H1 (cell line): ENCODE results near the gene RASAL1. TPM values are rescaled to one million over a fixed set of nuclear protein-coding genes. Genes with fewer than 3 reads are reported as not detected.

Experiments
- CTCF ChIA-PET: fragments of 300-600 bp; sonication (Branson Sonifier 250); formaldehyde crosslinking; loops from one replicate; lab custom pipeline; 2021; ENCODE audit not compliant: partially characterized antibody; lab: Charles Lee
- POLR2A ChIA-PET: fragments of 300-600 bp; sonication (Branson Sonifier 250); formaldehyde crosslinking; loops from one replicate; lab custom pipeline; 2021; ENCODE audit warnings: inconsistent platforms; ENCODE audit not compliant: partially characterized antibody; lab: Charles Lee
- DNase-seq, 2 experiments: peaks; one replicate each; pipeline versions ENCODE4 v3.0.0 to v3.0.0-alpha.2; 2010 to 2022; ENCODE audit warnings: low spot score in 2 of 2, low read depth in 1 of 2, mixed read lengths in 1 of 2
- FAIRE-seq: peaks from 2 replicates; lab custom pipeline; 2011; peaks lifted over from hg19 to GRCh38; lab: Jason Lieb, UNC
- H2AFZ ChIP-seq: 2 replicates; pipeline ENCODE4 v1.8.1; 2012; ENCODE audit warnings: low read length, inconsistent platforms
- H2AK5ac ChIP-seq: 2 replicates; pipeline ENCODE4 v1.6.1; 2013; ENCODE audit warnings: low read depth, low read length
- H2BK120ac ChIP-seq: replicated peaks from 2 replicates; pipeline ENCODE3; 2013; ENCODE audit warnings: low read depth, low read length, inconsistent platforms
- H2BK12ac ChIP-seq: 2 replicates; pipeline ENCODE4 v1.6.1; 2013; ENCODE audit warnings: low read depth, low read length
- H2BK15ac ChIP-seq: 2 replicates; pipeline ENCODE4 v1.6.1; 2013; ENCODE audit warnings: low read length
- H2BK20ac ChIP-seq: 2 replicates; pipeline ENCODE4 v1.6.1; 2013; ENCODE audit warnings: low read length
- H2BK5ac ChIP-seq: 2 replicates; pipeline ENCODE4 v1.6.1; 2013; ENCODE audit warnings: low read depth, low read length
- H3K14ac ChIP-seq: 2 replicates; pipeline ENCODE4 v1.6.1; 2013; ENCODE audit warnings: inconsistent platforms; ENCODE audit not compliant: insufficient read length
- H3K18ac ChIP-seq: 2 replicates; pipeline ENCODE4 v1.6.1; 2013; ENCODE audit warnings: low read length; ENCODE audit errors: extremely low read depth
- H3K23ac ChIP-seq: 2 replicates; pipeline ENCODE4 v1.6.1; 2013; ENCODE audit warnings: inconsistent platforms; ENCODE audit not compliant: insufficient read length
- H3K23me2 ChIP-seq: 2 replicates; pipeline ENCODE4 v1.6.1; 2013; ENCODE audit warnings: low read depth, low read length
- H3K27ac ChIP-seq: 2 replicates; pipeline ENCODE4 v1.6.1; 2011; ENCODE audit warnings: low read depth, low read length, inconsistent platforms
- H3K27me3 ChIP-seq, 4 experiments: replicated peaks in 1 of 4; 1 replicate in 1 of 4; 2 replicates in 3 of 4; pipeline versions ENCODE4 v1.6.1 to v1.8.1; 2011 to 2013; ENCODE audit warnings: low read length in 3 of 4, mild to moderate bottlenecking in 3 of 4, inconsistent platforms in 2 of 4, mixed read lengths in 2 of 4, moderate library complexity in 1 of 4; ENCODE audit not compliant: control insufficient read depth in 3 of 4, insufficient read depth in 3 of 4; ENCODE audit errors: extremely low read depth in 1 of 4
- H3K36me3 ChIP-seq, 4 experiments: 2 replicates each; pipeline versions ENCODE4 v1.6.1 to v1.8.1; 2011 to 2013; ENCODE audit warnings: mild to moderate bottlenecking in 4 of 4, low read length in 3 of 4, moderate library complexity in 2 of 4, control low read depth in 1 of 4, inconsistent platforms in 1 of 4; ENCODE audit not compliant: insufficient read depth in 4 of 4, control insufficient read depth in 2 of 4
- H3K4ac ChIP-seq: replicated peaks from 2 replicates; pipeline ENCODE3; 2013; ENCODE audit warnings: low read length, low read depth, mixed read lengths, inconsistent platforms; ENCODE audit not compliant: insufficient read length
- H3K4me1 ChIP-seq, 4 experiments: replicated peaks in 1 of 4; 1 replicate in 1 of 4; 2 replicates in 3 of 4; pipeline versions ENCODE4 v1.6.1 to v1.8.1; 2011 to 2013; ENCODE audit warnings: low read length in 3 of 4, inconsistent platforms in 2 of 4, mixed read lengths in 1 of 4; ENCODE audit not compliant: insufficient read depth in 4 of 4, control insufficient read depth in 3 of 4
- H3K4me2 ChIP-seq, 2 experiments: 2 replicates each; pipeline versions ENCODE4 v1.6.1 to v1.8.1; 2011 to 2013; ENCODE audit warnings: low read depth in 2 of 2, low read length in 2 of 2, control low read depth in 1 of 2, inconsistent platforms in 1 of 2, mild to moderate bottlenecking in 1 of 2; ENCODE audit not compliant: insufficient read depth in 1 of 2
- H3K4me3 ChIP-seq, 4 experiments: fragments of 200-600, 300-600 bp in 1 of 4; sonication (generic), shearing (Covaris generic), sonication (Bioruptor Twin) in 1 of 4; 2 replicates each; pipeline versions ENCODE4 v1.5.1 to v1.8.1; 2011 to 2016; ENCODE audit warnings: low read length in 4 of 4, low read depth in 3 of 4, control low read depth in 2 of 4, inconsistent platforms in 2 of 4, mild to moderate bottlenecking in 2 of 4, mixed read lengths in 1 of 4, moderate library complexity in 1 of 4; ENCODE audit not compliant: insufficient read depth in 2 of 4; ENCODE audit errors: extremely low read depth in 1 of 4
- H3K56ac ChIP-seq: replicated peaks from 2 replicates; pipeline ENCODE3; 2013; ENCODE audit warnings: low read depth, mild to moderate bottlenecking, mixed read lengths, low read length, inconsistent platforms; ENCODE audit not compliant: insufficient read length
- H3K79me1 ChIP-seq: 2 replicates; pipeline ENCODE4 v1.6.1; 2013; ENCODE audit warnings: low read depth, low read length, control low read depth
- H3K79me2 ChIP-seq, 2 experiments: 2 replicates each; pipeline versions ENCODE4 v1.6.1 to v1.8.1; 2012 to 2013; ENCODE audit warnings: low read length in 2 of 2, mild to moderate bottlenecking in 2 of 2, inconsistent platforms in 1 of 2; ENCODE audit not compliant: insufficient read depth in 2 of 2, control insufficient read depth in 1 of 2
- H3K9ac ChIP-seq, 4 experiments: replicated peaks in 1 of 4; 1 replicate in 1 of 4; 2 replicates in 3 of 4; pipeline versions ENCODE4 v1.6.1 to v1.8.1; 2011 to 2013; ENCODE audit warnings: low read depth in 3 of 4, low read length in 3 of 4, control low read depth in 2 of 4, mild to moderate bottlenecking in 2 of 4, moderate library complexity in 2 of 4, inconsistent platforms in 1 of 4; ENCODE audit errors: extremely low read depth in 1 of 4
- H3K9me3 ChIP-seq, 2 experiments: 2 replicates each; pipeline versions ENCODE4 v1.6.1 to v1.8.1; 2012 to 2013; ENCODE audit warnings: mild to moderate bottlenecking in 2 of 2, moderate library complexity in 2 of 2, control low read depth in 1 of 2, inconsistent platforms in 1 of 2, low read depth in 1 of 2, low read length in 1 of 2, mixed read lengths in 1 of 2; ENCODE audit not compliant: insufficient read depth in 2 of 2
- H4K20me1 ChIP-seq, 2 experiments: replicated peaks in 1 of 2; 2 replicates each; pipeline versions ENCODE3 to v1.8.1; 2011 to 2013; ENCODE audit warnings: inconsistent platforms in 2 of 2, low read length in 2 of 2, mild to moderate bottlenecking in 1 of 2; ENCODE audit not compliant: insufficient read depth in 2 of 2, control insufficient read depth in 1 of 2
- H4K5ac ChIP-seq: 2 replicates; pipeline ENCODE4 v1.6.1; 2013; ENCODE audit warnings: low read length, low read depth, mixed read lengths, inconsistent platforms; ENCODE audit not compliant: insufficient read length
- H4K8ac ChIP-seq: 2 replicates; pipeline ENCODE4 v1.8.0; 2013; ENCODE audit warnings: mild to moderate bottlenecking, moderate library complexity, low read length, inconsistent platforms; ENCODE audit not compliant: insufficient read depth; ENCODE audit errors: extremely low read depth
- H4K91ac ChIP-seq: replicated peaks from 2 replicates; pipeline ENCODE3; 2013; ENCODE audit warnings: low read length, mixed read lengths, inconsistent platforms; ENCODE audit not compliant: insufficient read length
- CBX8 ChIP-seq: fragments of 300-800, 300-1000 bp; sonication (generic); IDR thresholded peaks from 2 replicates; pipeline ENCODE4 v1.7.1; 2016; ENCODE audit warnings: low read depth, low read length, borderline replicate concordance
- MAX ChIP-seq: IDR thresholded peaks from 2 replicates; pipeline ENCODE4 v1.6.1; 2012; ENCODE audit warnings: inconsistent platforms
- RNF2 ChIP-seq: fragments of 200-900, 300-1000 bp; sonication (generic); IDR thresholded peaks from 2 replicates; pipeline ENCODE4 v1.7.1; 2016; ENCODE audit warnings: borderline replicate concordance, low read depth, mild to moderate bottlenecking, antibody characterized with exemption, low read length; ENCODE audit not compliant: poor library complexity, severe bottlenecking; ENCODE audit errors: missing control alignments
- SIN3A ChIP-seq, 2 experiments: IDR thresholded peaks in 1 of 2; conservative IDR thresholded peaks in 1 of 2; 2 replicates each; pipeline ENCODE4 v1.6.1; 2011 to 2012; ENCODE audit warnings: low read length in 2 of 2, improper control_type of control experiment in 1 of 2, low read depth in 1 of 2, mild to moderate bottlenecking in 1 of 2
- SIRT6 ChIP-seq: IDR thresholded peaks from one replicate; pipeline ENCODE4 v1.7.1; 2012; ENCODE audit warnings: low read length, inconsistent platforms
- WGBS, 2 experiments: shearing (Covaris generic) in 1 of 2; methylation state at CpG; one replicate each; pipeline versions ENCODE4 v1.1.6 to v1.1.7; 2013 to 2015; ENCODE audit warnings: low lambda C conversion rate in 2 of 2, mixed read lengths in 2 of 2, inconsistent platforms in 1 of 2, low coverage in 1 of 2, missing lambda C conversion rate in 1 of 2; ENCODE audit not compliant: insufficient replicate concordance in 2 of 2, insufficient coverage in 1 of 2, insufficient read length in 1 of 2; ENCODE audit errors: extremely low coverage in 1 of 2, missing lambda C conversion rate in 1 of 2; 5-methylcytosine and 5-hydroxymethylcytosine counted together
- polyA plus RNA-seq, 7 experiments: library from polyadenylated mRNA; depleted of rRNA in 3 of 7; stranded (reverse) in 5 of 7; unstranded in 2 of 7; fragments of >200 nt in 5 of 7; fragments of 200-250 nt in 2 of 7; gene quantifications; 1 replicate in 5 of 7; 2 replicates in 1 of 7; 4 replicates in 1 of 7; pipeline versions ENCODE4 v1.2.1 to v1.2.3, GENCODE V29; 2011 to 2013; ENCODE audit warnings: missing spikeins in 2 of 7, mixed read lengths in 2 of 7
- total RNA-seq: library from RNA; stranded (reverse); fragmentation: NEBNext Ultra II Directional; extraction: Animal tissue kit (Norgen Biotek cat#: 25700); gene quantifications from 2 replicates; pipeline ENCODE4 v1.2.1, GENCODE V29; 2021

Gene RASAL1
- total and polyA plus RNA-seq, 2 of the 8 experiments (the other 6 are each of a cell fraction or from before 2014, with no cell fraction given) = 3.7 to 5.0 TPM

- H3K4me2 ChIP-seq = no peak overlapping the region
- H3K79me1 ChIP-seq = no peaks in the 10 kb centered on the region
- 0 out of 7 replicates have a peak, but pooled peaks cover 0 to 2% (median 0%) of the 10 kb centered on the region in 4 experiments for H3K27me3 ChIP-seq
- no peak overlapping the region for H2AFZ ChIP-seq
- H2BK120ac ChIP-seq = no peak overlapping the region
- peaks cover 0 to 11% (median 5%) of the 10 kb centered on the region in 4 experiments; a peak in 5 of 7 replicates for H3K4me1 ChIP-seq
- no peak overlapping the region for H3K56ac ChIP-seq
- no peaks in the 10 kb centered on the region for H4K20me1 ChIP-seq
- H3K36me3 ChIP-seq = no peaks in the 10 kb centered on the region
- H3K23ac ChIP-seq = no peak overlapping the region
- peaks cover 2% of the 10 kb centered on the region; the same call in 1 of the 2 replicates for H3K23me2 ChIP-seq
- no peak overlapping the region for H2BK15ac ChIP-seq
- no peak overlapping the region for H2BK5ac ChIP-seq
- DNase-seq (no peak), FAIRE-seq (no peak)
- no peak overlapping the region for H3K4me3 ChIP-seq
- ChIA-PET POLR2A (interaction anchor here (1.1 to 1.5 kb wide), 3 partner anchors 12 to 72 kb away, joined by 3 to 4 read pairs (median 3); no protein-coding TSS in a partner anchor), CTCF (interaction anchor here (1.1 to 6.9 kb wide), 10 partner anchors 9 to 108 kb away, joined by 3 to 67 read pairs (median 4); no protein-coding TSS in a partner anchor)
- no peak overlapping the region for H2BK12ac ChIP-seq
- no peak overlapping the region for H2AK5ac ChIP-seq
- H4K91ac ChIP-seq = peak overlapping the region; percentile 23
- 89% methylated on average over 10 of the region's 10 CpGs; no CpG with 5 or more reads in 1 of the 2 experiments for WGBS, 2 experiments
- H2BK20ac ChIP-seq = no peak overlapping the region
- H3K4ac ChIP-seq = no peak overlapping the region
- no peak overlapping the region for H3K9ac ChIP-seq
- no peak overlapping the region for H3K14ac ChIP-seq
- H3K79me2 ChIP-seq = no peaks in the 10 kb centered on the region
- peak overlapping the region; percentile 7; the same call in 1 of the 2 replicates for H4K8ac ChIP-seq
- no peak overlapping the region for H3K27ac ChIP-seq
- H4K5ac ChIP-seq = no peak overlapping the region
- TF ChIP-seq MAX = no peak
- TF ChIP-seq CBX8 = no peak
- no peak for TF ChIP-seq SIRT6
- TF ChIP-seq RNF2 = no peak
- TF ChIP-seq SIN3A (conservative IDR thresholded peaks at IDR 0.05 in 1 of 2, IDR thresholded peaks at IDR 0.05 in 1 of 2; ENCODE audit: low read depth in 1 of 2, low read length in 2 of 2) = no peak
- no peaks in the 10 kb centered on the region for H3K9me3 ChIP-seq
- H3K18ac ChIP-seq = no peak overlapping the region
These were observed 33.8 kb downstream of the RASAL1 start for GRCh38 chr12:113101751-113102150.
